MCF 10A (cell line): ENCODE results near the gene SLC49A4. TPM values are rescaled to one million over a fixed set of nuclear protein-coding genes. Genes with fewer than 3 reads are reported as not detected.

Experiments
- BruUV-seq: library from RNA; stranded (reverse); fragments of 400-500 nt; replicated peaks from 2 replicates; lab custom pipeline; 2021; lab: Mats Ljungman, UMichigan
- CTCF ChIA-PET: fragments of 300-600 bp; sonication (Branson Sonifier 250); formaldehyde crosslinking; extraction: SDS; loops from one replicate; lab custom pipeline; 2021; ENCODE audit warnings: antibody characterized with exemption, inconsistent platforms; lab: Yijun Ruan, JAX
- POLR2A ChIA-PET: fragments of 300-600, 350-650 bp; sonication (Branson Sonifier 250); formaldehyde crosslinking; extraction: SDS; loops from one replicate; lab custom pipeline; 2020; ENCODE audit warnings: antibody characterized with exemption, inconsistent platforms; lab: Yijun Ruan, JAX
- DNase-seq: peaks from one replicate; pipeline ENCODE4 v3.0.0-alpha.2; 2018; ENCODE audit not compliant: unreplicated experiment
- H3K27ac Mint-ChIP-seq: one replicate; pipeline ENCODE4 v1.8.0; 2022; ENCODE audit warnings: mild to moderate bottlenecking, low read depth, mixed read lengths; ENCODE audit not compliant: unreplicated experiment
- H3K27me3 Mint-ChIP-seq: one replicate; pipeline ENCODE4 v1.8.0; 2022; ENCODE audit warnings: mixed read lengths; ENCODE audit not compliant: insufficient read depth, unreplicated experiment
- H3K36me3 Mint-ChIP-seq: one replicate; pipeline ENCODE4 v1.8.0; 2022; ENCODE audit warnings: mild to moderate bottlenecking, moderate library complexity, mixed read lengths; ENCODE audit not compliant: insufficient read depth, unreplicated experiment
- H3K4me1 Mint-ChIP-seq: one replicate; pipeline ENCODE4 v1.8.0; 2022; ENCODE audit warnings: mixed read lengths; ENCODE audit not compliant: insufficient read depth, unreplicated experiment
- H3K4me3 Mint-ChIP-seq: one replicate; pipeline ENCODE4 v1.8.0; 2022; ENCODE audit warnings: mild to moderate bottlenecking, moderate library complexity, mixed read lengths; ENCODE audit not compliant: unreplicated experiment
- H3K9me3 Mint-ChIP-seq: one replicate; pipeline ENCODE4 v1.8.0; 2022; ENCODE audit warnings: mixed read lengths; ENCODE audit not compliant: unreplicated experiment
- intact Hi-C: fragments of 100-400 bp; cut with micrococcal nuclease; formaldehyde crosslinking; loops from 2 replicates; pipeline ENCODE4 v1.14.1; 2022
- total RNA-seq: library from RNA; stranded (reverse); gene quantifications from 2 replicates; pipeline ENCODE4 v1.2.3, GENCODE V29; 2022
- TF ChIP-seq, protein P1 (sequence below): fragments of 200-600 bp; IDR thresholded peaks from one replicate; pipeline ENCODE4 v1.8.0; 2022; ENCODE audit warnings: antibody characterized with exemption, mild to moderate bottlenecking; ENCODE audit not compliant: unreplicated experiment

SLC49A4 gene
- total RNA-seq, 1 experiment from 2014 or later: 11.4 TPM

GRCh38 chr3:122882361-122882947 lies 87.6 kb downstream of the SLC49A4 start:
- no peaks in the 10 kb centered on the region for H3K9me3 Mint-ChIP-seq
- TF ChIP-seq, protein P1, sequence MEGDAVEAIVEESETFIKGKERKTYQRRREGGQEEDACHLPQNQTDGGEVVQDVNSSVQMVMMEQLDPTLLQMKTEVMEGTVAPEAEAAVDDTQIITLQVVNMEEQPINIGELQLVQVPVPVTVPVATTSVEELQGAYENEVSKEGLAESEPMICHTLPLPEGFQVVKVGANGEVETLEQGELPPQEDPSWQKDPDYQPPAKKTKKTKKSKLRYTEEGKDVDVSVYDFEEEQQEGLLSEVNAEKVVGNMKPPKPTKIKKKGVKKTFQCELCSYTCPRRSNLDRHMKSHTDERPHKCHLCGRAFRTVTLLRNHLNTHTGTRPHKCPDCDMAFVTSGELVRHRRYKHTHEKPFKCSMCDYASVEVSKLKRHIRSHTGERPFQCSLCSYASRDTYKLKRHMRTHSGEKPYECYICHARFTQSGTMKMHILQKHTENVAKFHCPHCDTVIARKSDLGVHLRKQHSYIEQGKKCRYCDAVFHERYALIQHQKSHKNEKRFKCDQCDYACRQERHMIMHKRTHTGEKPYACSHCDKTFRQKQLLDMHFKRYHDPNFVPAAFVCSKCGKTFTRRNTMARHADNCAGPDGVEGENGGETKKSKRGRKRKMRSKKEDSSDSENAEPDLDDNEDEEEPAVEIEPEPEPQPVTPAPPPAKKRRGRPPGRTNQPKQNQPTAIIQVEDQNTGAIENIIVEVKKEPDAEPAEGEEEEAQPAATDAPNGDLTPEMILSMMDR: no peak
- no peaks in the 10 kb centered on the region for H3K27me3 Mint-ChIP-seq
- no peak overlapping the region for H3K27ac Mint-ChIP-seq
- intact Hi-C loops: no loop called here
- DNase-seq: no peak
- no peaks in the 10 kb centered on the region for H3K4me1 Mint-ChIP-seq
- no peak overlapping the region for H3K4me3 Mint-ChIP-seq
- POLR2A ChIA-PET: interaction anchor here (0.9 to 1.4 kb wide), 2 partner anchors 10 to 14 kb away, joined by 3 to 4 read pairs; no protein-coding TSS in a partner anchor
- BruUV-seq: no TSS peak
- H3K36me3 Mint-ChIP-seq: peaks cover 19% of the 10 kb centered on the region
- CTCF ChIA-PET: interaction anchor here (0.6 to 1.3 kb wide), 3 partner anchors 26 to 203 kb away, joined by 3 read pairs; no protein-coding TSS in a partner anchor

- TF ChIP-seq, protein P1: no peak
- H3K27me3 Mint-ChIP-seq: no peaks in the 10 kb centered on the region
- CTCF ChIA-PET: interaction anchor here (0.7 to 0.9 kb wide), 3 partner anchors 57 to 918 kb away, joined by 3 to 4 read pairs (median 4); partner anchors contain the start of gene SEMA5B
- no TSS peak for BruUV-seq
- POLR2A ChIA-PET: interaction anchor here (1.2 kb wide), 1 partner anchor 39 kb away, joined by 4 read pairs; no protein-coding TSS in a partner anchor
- H3K9me3 Mint-ChIP-seq: no peaks in the 10 kb centered on the region
- no peak overlapping the region for H3K4me3 Mint-ChIP-seq
- H3K4me1 Mint-ChIP-seq: peaks cover 17% of the 10 kb centered on the region
- intact Hi-C loops: no loop called here
- H3K36me3 Mint-ChIP-seq: peaks cover 11% of the 10 kb centered on the region
- no peak for DNase-seq
- H3K27ac Mint-ChIP-seq: no peak overlapping the region
Measured at GRCh38 chr3:122886251-122886650, 91.4 kb downstream of the SLC49A4 start.

DNA sequence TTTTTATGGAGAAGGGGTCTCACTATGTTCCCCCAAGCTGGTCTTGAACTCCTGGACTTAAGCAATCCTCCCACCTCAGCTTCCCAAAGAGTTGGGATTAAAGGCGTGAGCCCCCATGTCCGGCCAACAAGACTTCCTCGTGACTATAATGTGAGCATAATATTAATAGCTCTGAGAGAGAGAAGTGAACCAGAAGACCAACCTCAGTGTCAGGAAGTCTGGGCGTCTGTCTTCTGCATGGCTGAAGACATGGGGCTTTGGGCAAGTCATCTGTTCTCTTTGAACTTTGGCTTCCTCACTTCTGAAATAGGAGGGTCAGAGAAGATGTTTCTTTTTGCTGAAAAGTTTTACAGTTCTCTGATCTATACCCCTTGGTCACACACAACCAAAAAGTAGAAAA lies 92.1 kb downstream of the SLC49A4 start:
- no peaks in the 10 kb centered on the region for H3K9me3 Mint-ChIP-seq
- ChIA-PET POLR2A (interaction anchor here (0.6 kb wide), 1 partner anchor 31 kb away, joined by 3 read pairs; no protein-coding TSS in a partner anchor), CTCF (interaction anchor here (0.7 kb wide), 2 partner anchors 236 to 917 kb away, joined by 4 read pairs; no protein-coding TSS in a partner anchor)
- H3K4me3 Mint-ChIP-seq: no peak overlapping the region
- BruUV-seq: no TSS peak
- no peaks in the 10 kb centered on the region for H3K27me3 Mint-ChIP-seq
- intact Hi-C loops: no loop called here
- no peak overlapping the region for H3K27ac Mint-ChIP-seq
- TF ChIP-seq, protein P1: no peak
- DNase-seq: no peak
- peaks cover 8% of the 10 kb centered on the region for H3K36me3 Mint-ChIP-seq
- H3K4me1 Mint-ChIP-seq: peaks cover 17% of the 10 kb centered on the region

DNA sequence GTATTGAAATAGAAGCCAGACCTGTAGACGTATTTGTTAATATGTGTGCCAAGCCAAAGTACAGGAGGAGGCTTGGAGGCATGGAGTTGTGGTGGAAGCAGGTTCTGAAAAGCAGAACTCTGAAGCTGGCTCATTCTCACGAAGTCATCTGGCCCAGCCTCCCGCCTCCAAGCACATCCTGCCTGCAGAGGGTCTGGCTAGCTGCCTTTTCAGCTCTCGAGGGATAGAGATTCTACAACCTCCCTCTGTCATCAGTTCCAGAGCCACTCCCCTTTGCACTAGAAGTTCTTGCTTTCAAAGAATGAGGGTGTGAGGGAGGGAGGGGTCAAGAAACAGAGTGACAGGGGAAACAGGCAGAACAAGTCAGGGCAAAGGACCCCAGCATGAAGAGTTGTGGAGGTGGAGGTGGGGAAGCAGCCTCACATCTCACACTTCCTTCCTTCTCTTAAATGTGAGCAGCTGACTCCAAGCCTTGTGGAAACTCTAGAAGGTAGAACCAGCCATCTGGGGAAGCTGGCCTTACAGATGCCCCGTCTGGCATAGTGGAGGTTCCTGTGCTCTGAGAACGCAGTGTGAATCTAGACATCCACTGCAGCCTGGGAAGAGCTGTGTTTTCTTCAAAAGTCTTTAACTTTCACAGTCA lies 95.3 kb downstream of the SLC49A4 start:
- intact Hi-C loops: loop anchor here (5.0 kb wide), 1 partner anchor 42 kb away; no protein-coding TSS in a partner anchor
- CTCF ChIA-PET: interaction anchor here (1.2 to 1.4 kb wide), 3 partner anchors 106 to 138 kb away, joined by 3 to 4 read pairs (median 4); no protein-coding TSS in a partner anchor
- Mint-ChIP-seq H3K36me3 (peaks cover 8% of the 10 kb centered on the region), H3K27ac (no peak overlapping the region), H3K4me3 (no peak overlapping the region), H3K27me3 (no peaks in the 10 kb centered on the region), H3K4me1 (peaks cover 40% of the 10 kb centered on the region), H3K9me3 (no peaks in the 10 kb centered on the region)
- no TSS peak for BruUV-seq
- POLR2A ChIA-PET: interaction anchor here (0.7 to 1.9 kb wide), 3 partner anchors 14 to 97 kb away, joined by 3 to 8 read pairs (median 4); partner anchors contain the start of gene HSPBAP1
- peak; percentile 80 for DNase-seq
- TF ChIP-seq, protein P1: no peak
